Activated naive CD4-positive, alpha-beta T cell (primary cell): ENCODE results near the gene CEACAM4.

ENCODE experiments used
- DNase-seq, 4 experiments: peaks; one replicate each; lab custom pipeline; 2025; lab: John Stamatoyannopoulos, UW

The CEACAM4 gene

DNA sequence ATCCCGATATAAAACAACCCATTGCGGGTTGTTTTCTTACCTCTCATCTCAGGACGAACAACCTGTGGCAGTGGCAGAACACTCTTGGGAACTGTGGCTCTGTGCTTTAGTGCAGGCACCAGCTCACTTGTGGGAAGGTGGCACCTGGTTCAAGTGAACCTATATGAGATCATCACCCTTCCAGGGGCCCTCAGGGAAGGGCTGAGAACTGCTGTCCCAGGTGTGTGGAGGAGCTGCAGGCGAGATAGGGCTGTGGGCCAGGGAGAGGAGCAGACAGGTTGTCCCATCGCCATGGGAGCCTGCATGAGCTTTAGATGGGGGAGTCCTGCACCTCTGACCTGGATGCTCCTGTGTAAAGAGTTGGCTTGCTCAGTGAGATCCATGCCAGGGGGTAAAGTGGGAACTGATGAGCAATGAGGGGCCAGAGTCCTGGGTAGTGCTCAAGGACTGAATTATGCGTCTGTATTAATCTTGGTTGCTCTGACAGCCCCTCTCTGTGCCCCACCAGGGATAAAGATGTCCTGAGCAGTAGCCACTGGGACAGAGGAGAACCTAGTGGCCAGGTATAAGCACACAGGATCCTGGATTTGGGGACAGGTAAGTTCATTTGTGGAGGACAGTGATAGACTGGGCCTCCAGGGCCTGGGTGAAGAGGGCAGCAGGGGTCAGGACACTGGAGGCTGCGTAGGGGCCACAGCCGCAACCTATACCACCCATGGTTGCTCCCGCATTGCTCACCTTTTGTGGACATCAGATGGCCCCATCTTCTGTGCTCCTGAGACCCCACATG, 8.7 kb downstream of the CEACAM4 start:
- DNase-seq = no peak

DNA sequence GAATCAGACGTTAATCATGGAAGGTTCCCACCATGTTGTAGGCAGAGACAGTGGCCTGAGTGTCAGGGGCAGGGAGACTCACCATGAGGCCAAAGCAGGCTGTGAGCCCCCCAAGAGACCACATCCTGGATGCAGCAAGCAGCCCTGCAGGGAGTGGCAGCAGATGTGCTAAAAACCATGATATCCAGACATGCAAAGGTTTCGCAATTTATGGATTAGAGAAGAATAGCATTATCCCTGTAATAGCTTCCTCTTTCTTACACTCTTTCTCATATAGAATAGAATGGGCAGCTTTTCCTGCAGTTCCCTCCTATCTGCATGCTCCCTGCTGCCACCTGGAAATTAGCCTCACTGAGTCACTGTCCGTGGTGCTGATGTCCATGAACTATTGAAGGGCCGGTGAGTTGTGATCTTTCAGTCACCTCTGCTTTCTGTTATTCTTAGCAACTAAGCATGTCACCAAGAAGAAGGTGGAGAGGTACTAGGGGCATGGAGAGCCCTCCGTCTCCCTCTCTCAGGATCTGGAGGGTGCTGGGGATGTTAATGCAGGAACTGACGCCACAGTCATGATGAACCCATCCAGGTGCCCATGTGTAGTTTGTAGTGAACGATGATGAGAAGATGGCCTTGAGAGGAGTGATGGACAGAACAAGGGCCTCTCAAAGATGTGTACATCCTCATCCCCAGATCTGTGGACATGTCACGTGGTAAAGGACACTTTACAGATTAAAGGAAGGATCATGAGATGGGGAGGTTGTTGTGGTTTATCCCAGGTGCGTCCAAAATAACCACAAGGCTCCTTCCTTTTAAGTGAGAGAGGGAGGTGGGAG, 9.9 kb downstream of the CEACAM4 start:
- DNase-seq = no peak

DNA sequence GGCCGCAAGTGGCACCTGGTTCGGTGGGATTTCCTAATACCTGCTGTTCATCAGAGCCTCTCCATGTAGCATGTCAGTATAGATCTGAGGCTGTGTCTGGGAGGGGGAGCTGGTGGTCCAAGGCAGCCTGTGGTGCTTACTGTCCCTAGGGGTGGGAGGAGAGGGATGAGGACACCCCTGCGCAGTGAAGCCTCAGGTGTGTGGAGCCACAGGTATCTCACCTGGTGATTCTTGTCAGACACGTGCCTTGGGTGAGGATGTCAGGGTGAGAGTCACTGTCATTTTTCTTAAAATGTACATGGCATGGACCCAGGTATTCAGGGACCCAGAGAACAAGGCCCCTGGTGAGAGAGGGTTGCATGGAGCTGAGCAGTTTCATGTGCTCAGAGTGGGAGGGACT, 11.7 kb downstream of the CEACAM4 start:
- no peak for DNase-seq

DNA sequence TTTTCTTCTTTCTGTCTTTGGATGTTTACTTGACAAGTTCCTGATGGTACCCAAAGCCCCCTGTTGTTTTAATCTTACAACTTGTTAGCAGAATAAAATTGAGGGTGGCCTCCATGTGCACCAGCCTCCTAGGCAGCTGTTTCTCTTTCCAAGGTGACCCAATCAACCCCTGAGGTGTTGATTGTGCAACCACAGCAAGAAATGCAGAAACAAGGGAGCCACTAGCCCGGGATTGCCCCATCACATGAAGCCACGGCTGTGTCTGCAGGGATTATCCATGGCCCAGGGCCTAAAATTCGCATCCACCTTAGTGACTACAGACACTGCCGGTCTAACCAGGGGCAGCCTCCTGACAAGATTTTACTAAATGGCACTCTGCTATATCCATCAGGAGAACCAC, 14.4 kb downstream of the CEACAM4 start:
- no peak for DNase-seq

DNA sequence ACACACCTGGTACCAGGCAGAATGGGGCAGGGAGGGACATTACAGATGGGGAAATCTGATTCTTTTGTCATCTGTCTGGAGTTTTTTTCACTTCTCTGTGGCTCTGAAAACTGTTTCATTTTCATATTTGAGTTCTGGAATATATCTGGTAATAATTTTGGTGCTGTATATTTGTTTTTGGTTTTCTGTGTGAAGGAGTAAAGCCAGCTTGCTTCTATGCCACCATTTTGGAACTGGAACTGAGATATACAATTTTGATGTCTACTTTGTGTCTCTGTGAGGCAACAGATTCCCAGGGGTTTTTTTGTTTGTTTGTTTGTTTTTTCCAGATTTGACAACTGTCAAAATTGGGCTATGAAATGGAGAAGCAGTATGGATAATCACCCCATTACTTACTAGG, 16.1 kb downstream of the CEACAM4 start:
- no peak for DNase-seq

DNA sequence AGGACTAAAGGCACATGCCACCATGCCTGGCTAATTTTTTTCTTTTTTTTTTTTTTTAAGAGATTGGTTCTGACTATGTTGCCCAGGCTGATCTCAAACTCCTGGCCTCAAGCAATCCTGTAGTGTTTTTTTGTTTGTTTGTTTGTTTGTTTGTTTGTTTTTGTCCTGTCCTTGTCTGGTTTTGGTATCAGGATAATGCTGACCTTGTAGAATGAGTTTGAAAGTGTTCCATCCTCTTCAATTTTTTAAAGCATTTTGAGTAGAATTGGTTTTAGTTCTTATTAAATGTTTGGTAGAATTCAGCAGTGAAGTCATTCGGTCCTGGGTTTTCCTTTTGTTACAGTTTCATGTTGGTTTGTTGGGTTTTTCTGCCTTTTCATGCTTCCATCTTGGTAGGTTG, 19.2 kb downstream of the CEACAM4 start:
- DNase-seq = no peak

DNA sequence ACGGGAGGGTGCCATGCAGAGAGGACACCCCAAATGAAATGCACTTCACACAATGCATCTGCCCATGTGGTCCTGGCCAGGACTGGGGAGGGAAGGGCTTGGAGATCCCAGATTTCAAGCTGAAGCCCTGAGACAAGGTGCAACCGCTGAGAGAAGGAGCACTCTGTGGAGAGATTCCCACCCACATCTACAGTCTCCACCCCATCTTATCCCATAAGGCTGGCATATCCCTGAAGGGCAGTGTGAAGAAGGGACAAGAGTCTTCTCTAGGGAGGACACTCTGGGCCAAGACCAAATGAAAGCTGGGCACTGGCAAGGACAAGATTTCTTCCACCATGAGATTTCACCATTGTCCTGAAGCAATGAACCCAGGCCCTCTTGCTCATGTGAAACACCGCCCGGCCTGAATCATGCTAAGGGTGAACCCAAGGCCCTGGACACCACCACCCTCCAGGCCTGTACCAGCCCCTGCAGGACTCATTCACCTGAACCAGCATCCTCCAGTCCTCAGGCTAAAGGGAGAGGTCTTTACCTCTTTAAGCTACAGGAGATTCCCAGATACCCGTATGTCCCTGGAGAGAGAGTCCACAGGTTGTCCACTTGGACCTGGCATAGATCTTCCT, 20.5 kb downstream of the CEACAM4 start:
- DNase-seq = no peak

DNA sequence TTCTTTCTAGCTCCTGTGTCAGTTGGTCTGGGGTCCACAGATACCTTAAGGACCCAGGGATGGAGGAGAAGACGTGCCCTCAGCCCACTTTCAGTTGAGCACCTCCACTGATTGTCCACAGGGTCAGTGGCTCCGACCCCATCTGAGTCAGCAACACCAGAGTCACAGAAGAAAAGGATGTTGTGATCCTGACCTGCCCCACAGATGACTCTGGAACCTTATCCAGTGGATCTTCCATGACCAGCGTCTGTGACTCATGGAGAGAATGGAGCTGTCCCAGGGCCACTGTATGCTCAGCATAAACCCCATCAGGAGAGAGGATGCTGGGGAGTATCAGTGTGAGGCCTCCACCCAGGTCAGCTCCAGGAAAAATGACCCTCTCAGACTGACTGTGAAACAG, 22.0 kb downstream of the CEACAM4 start:
- DNase-seq = no peak

DNA sequence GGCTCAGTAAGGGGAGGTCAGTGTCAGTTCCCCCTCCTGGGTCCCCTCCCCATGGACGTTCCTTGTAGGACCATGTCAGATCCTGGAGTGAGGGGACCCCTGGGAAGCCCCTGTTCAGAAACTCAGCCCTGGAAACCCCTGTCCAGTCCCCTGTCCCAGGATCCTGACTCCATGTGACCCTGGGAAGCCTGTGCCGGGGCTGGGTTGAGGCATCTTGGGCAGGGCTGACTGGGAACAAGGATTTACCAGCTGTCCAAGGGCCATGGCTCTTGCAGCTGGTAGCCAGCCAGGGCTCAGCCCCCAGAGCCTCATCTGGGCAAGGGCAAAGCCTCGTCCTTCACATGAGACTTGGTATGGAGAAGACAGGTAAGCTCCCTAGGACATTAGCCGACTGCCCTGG, 25.1 kb downstream of the CEACAM4 start:
- no peak for DNase-seq

DNA sequence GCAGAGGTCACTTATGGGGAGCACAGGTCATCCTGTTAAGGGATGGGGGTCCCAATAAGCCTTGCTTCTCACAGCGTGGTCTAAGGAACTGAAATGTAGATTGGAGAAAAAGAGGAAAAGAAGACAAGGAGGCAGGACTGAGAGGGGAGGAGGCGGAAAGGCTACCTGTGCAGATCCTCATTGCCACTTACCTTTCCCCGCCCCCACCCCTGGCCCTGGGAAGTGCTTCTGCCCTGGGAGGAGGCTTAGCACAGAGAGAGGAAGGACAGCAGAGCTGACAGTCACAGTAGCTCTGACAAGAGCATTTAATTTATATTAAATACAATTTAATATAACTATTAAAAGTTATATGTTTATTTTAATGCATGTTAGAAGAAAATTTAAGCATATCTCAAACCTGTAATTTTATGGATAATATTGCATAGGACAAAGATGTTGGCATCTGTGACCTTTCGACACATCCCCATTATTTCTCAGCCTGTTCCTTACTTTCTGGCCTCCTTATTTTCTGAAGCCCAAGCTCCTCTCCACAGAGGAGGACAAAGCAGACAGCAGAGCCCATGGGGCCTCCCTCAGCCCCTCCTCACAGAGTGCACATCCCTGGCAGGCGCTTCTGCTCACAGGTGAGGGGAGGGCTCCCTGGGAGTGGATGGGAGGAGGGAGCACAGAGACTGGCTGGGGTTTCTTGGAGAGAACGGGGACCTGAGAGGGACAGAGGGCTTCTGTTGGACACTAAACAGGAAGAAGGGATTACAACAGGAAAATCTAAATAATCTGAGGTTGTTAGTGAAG, 27.5 kb downstream of the CEACAM4 start:
- DNase-seq = no peak

DNA sequence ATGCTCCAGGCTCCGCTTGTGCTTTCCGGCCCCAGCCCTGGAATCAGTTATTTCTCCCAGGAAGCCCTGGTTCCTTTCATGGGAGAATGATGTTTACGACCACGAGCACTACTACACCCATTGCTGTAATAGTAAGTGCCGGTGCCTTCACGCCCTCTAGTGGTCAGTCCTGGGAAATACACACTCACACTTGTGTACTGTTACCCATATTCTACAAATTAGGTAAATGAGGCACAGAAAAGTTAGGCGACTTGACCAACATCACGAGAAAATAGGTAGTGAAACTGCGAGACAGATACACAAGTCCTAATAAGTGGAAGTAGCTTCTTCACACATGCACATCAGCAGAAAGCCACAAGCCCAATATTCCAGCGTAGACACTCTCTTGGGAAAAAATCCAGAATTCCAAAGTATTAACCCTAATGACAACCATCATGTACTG, 29.3 kb downstream of the CEACAM4 start:
- DNase-seq = peak; percentile 38 to 58 (median 48)

DNA sequence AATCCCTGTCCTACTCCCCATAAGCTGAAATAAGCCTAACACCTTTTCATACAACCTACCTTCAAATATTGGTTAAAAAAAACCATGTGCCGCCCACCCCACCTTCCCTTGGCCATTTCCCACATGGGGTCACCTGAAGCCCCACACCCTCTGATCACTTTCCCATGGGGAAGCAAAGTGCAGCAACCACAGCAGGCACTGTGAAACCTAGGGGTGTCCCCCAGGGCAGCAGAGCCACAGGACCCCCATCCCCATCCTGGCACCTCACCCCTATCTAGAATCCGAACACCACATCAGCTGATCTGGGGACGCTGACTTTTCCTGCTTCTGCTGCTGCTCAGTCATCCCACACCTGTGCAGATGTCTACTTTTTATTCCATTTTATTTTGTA, 31.0 kb downstream of the CEACAM4 start:
- DNase-seq = no peak

DNA sequence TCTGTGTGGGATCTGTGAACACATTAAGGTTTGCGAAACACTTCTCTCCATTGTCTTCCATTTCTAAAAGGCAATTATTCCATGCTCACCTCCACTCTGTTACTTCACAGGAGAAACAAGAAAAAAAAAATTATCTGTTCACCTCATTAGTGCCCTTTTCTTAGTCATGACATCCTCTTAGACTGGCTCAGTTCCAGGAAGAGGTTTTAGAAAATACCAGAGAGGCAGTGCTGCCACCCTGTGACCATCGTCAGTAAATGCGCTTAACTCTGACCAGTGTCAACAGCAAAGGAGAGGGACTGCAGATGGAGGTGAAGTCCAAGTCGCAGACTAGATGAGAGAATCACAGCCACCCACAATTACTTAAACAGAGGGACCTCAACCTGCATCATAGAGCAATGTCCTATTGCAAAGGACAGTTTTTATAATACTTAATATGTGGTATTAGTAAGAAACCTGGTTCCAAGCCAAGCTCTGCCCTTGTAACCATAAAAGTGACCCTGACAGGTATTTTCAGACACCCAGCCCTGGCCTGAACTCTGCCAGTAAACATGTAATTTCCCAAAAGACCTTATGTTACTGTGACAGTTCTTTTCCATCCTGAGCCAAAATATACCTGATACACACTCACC, 31.5 kb downstream of the CEACAM4 start:
- DNase-seq = peak; percentile 7 to 42 (median 29)

DNA sequence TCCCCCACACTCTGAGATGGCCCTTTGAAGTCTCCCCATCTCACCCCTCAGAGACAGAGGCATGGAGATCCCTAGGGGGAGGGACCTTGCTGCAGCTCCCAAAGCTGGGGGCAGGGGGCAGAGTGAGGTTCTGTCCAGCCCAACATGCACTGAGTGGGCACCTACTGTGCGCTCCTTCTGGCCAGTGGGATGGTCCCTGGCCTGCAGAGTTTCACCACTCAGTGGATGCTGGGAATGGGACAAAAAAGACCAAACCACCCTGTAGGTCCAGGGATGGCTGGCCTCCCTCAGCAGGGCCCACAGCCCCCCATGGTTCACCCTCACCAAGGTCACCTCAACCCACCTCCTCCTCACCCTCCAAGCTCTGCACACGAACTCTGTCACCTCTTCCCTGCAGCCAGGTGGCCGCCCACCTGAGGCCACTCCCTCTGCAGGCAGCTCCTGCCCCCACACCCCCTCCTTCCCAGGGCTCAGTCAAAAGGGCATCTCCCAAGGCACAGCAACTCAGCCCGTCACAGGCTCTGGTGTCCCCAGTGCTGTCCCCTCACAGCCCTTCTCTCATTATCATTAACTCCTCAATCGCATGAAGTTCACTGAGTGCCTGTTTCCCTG, 34.8 kb downstream of the CEACAM4 start:
- no peak for DNase-seq

DNA sequence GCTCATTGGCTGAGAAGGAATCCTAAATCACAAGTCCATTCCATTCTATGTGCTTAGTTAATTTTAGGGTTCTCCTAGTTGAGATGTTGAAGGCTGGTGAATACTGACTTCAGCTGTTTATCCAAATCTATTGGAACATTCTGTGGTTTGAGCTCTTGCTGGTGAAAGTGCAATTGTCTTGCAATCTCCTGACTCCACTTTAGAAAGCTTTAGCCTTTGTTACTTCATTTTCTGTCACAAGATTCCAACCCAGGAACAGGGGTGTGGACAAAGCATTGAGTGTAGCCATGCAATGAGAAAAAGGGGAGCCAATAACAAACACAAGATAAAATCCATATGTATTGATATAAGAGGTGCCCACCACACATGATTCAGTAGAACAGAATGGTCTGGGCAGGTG, 35.9 kb downstream of the CEACAM4 start:
- DNase-seq = no peak

DNA sequence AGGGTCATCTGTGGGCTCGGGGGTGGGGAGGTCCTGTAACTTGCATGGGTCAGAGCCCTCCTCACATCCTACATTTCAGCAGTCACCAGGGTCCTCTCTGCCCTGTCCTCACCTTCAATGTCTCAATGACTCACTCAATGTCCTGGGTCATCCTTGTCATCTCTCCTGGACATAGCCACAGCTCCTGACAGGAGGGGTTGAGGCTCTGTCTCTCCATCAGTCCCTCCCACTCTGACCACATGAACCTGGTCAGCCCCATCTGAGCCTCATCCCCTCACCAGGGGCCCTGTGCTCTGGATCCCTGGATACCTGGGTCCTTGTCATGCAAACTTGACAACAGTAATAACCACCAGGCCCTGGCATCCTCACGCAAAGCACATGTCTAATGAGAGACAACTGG, 37.5 kb downstream of the CEACAM4 start:
- no peak for DNase-seq

DNA sequence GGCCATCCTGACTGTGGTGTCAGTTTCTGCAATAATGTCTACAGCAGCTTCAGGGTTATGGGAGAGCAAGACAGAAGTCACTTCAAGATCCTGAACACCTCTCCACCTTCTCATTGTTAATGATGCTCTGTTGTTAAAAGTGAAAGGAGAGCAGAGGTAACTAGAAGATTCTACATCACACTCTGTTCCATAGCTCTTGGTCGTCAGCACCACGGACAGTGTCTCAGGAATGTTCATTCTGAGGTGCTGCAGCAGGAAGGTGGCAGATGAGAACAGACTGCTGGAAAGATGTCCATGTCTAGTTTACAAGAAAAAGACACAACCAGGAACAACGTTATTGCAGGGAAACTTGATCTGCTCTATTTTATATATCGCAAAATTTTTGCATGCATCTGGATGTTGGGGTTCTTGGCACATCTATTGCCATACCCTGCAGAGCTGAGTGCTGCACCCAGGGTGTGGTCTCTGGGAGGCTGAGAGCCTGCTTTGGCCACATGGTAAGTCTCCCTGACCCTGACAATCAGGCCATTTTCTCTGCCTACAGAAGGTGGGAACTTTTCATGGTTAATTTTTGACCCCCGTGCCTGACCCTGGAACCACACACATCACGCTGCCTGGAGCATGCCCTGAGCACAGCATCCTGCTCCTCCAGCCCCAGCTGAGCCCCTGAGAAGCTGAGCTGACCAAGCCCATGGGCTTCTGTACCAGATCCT, 38.2 kb downstream of the CEACAM4 start:
- peak in 1 of 4 experiments; percentile 4 for DNase-seq

DNA sequence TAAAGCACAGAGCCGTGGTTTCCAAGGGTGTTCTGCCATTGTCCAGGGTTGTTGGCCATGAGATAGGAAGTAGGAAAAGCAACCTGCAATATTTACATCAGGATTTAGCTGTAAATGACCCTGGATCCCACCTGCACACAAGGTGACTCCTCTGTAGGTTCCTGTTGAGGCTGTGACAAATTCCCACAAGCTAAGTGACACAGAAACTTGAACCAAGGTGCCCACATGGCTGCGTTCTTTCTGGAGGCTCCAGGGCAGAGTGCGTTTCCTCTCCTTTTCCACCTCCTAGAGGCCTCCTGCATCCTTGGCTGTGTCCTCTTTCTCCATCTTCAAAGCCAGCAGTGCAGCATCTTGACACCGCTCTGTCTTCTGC, 39.0 kb downstream of the CEACAM4 start:
- DNase-seq = no peak

DNA sequence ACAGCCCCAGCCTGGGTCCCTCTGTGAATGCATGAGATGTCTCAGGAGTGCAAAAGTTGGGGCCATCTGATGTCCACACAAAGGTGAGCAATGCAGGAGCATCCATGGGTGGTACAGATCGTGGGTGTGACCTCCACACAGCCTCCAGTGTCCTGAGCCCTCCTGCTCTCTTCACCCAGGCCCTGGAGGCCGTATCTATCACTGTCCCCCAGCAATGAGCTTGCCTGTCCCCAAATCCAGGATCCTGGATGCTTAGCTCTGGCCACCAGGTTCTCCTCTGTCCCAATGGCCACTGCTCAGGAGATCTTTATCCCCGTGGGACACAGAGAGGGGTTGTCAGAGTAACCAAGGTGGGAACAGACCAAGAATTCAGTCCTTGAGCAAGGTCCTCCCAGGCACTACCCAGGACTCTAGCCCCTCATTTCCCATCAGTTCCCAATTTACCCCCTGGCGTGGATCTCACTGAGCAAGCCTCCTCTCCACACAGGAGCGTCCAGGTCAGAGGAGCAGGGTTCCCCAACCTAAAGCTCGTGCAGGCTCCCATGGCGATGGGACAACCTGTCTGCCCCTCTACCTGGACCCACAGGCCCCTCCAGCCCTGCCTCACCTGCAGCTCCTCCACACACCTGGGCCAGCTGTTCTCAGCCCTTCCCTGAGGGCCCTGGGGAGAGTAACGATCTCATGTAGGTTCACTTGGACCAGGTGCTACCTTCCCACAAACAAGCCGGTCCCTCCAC, 39.6 kb downstream of the CEACAM4 start:
- no peak for DNase-seq

DNA sequence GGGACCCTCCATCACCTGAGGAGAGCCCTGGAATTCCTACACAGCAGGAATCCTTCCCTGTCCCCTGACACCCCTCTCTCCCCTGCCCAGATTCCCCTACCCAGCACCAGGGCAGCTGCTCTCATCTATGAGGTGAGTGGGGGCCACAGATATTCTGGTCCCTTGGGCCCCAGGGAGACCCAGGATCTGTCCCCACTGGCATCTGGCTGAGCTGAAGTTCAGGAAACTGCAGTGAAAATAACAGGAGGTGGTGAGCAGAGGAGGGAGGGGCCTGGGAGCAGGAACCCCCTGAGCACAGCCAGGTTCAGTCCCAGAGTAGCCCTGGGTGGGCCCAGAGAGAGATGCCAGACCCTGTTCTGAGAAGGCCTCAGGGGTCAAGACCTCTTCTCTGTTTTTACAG, 40.8 kb downstream of the CEACAM4 start:
- no peak for DNase-seq
